GM12878 (cell line): ENCODE measurements around the gene RNU6-1. TPM values are rescaled to one million over a fixed set of nuclear protein-coding genes. Genes with fewer than 3 reads are reported as not detected.

Experiments used
- ATAC-seq: fragments of 200-7000 bp; cut with Tn5 transposase; 3 replicates; pipeline ENCODE4 v1.9.1; 2020; ENCODE audit warnings: mild to moderate bottlenecking, moderate library complexity
- BruUV-seq: library from RNA; stranded (reverse); fragments of 400-500 nt; replicated peaks from 2 replicates; lab custom pipeline; 2021; lab: Mats Ljungman, UMichigan
- CTCF ChIA-PET: fragments of 300-600 bp; sonication (Branson Sonifier 250); formaldehyde crosslinking; extraction: SDS; loops from one replicate; lab custom pipeline; 2021; ENCODE audit warnings: inconsistent platforms; lab: Yijun Ruan, JAX
- POLR2A ChIA-PET: fragments of 350-600 bp; formaldehyde crosslinking; extraction: SDS; loops from one replicate; lab custom pipeline; 2021; ENCODE audit warnings: inconsistent platforms; lab: Charles Lee
- RAD21 ChIA-PET: fragments of 300-600 bp; sonication (Branson Sonifier 250); formaldehyde crosslinking; loops from one replicate; lab custom pipeline; 2023; ENCODE audit warnings: antibody characterized with exemption; ENCODE audit not compliant: unreplicated experiment; lab: Charles Lee
- SMC1A ChIA-PET: fragments of 300-600 bp; sonication (Branson Sonifier 250); formaldehyde crosslinking; loops from one replicate; lab custom pipeline; 2023; ENCODE audit not compliant: unreplicated experiment, uncharacterized antibody; lab: Charles Lee
- DNase-seq: peaks from one replicate; pipeline ENCODE4 v3.0.0-alpha.2; 2011; ENCODE audit warnings: low read depth, low spot score
- FAIRE-seq: peaks from 3 replicates; lab custom pipeline; 2011; peaks lifted over from hg19 to GRCh38; lab: Jason Lieb, UNC
- H2AFZ ChIP-seq: 2 replicates; pipeline ENCODE4 v1.6.0; 2011; ENCODE audit warnings: low read depth, low read length, control low read depth; ENCODE audit not compliant: control insufficient read depth
- H3K27ac ChIP-seq: 2 replicates; pipeline ENCODE4 v1.5.1; 2011; ENCODE audit warnings: control low read depth; ENCODE audit not compliant: control insufficient read depth, insufficient read depth
- H3K27me3 ChIP-seq, 2 experiments: replicated peaks in 1 of 2; 2 replicates each; pipeline versions ENCODE4 v1.6.0 to v1.6.1; 2011; ENCODE audit warnings: low read length in 1 of 2; ENCODE audit not compliant: control insufficient read depth in 2 of 2, insufficient read depth in 2 of 2
- H3K36me3 ChIP-seq, 2 experiments: 2 replicates each; pipeline ENCODE4 v1.5.1; 2011; ENCODE audit warnings: low read length in 1 of 2; ENCODE audit not compliant: control insufficient read depth in 2 of 2, insufficient read depth in 2 of 2
- H3K4me1 ChIP-seq: 2 replicates; pipeline ENCODE4 v1.6.1; 2011; ENCODE audit warnings: mild to moderate bottlenecking, low read length, moderate library complexity, mixed read lengths; ENCODE audit not compliant: control insufficient read depth, insufficient read depth
- H3K4me2 ChIP-seq: 2 replicates; pipeline ENCODE4 v1.6.0; 2011; ENCODE audit warnings: control low read depth; ENCODE audit not compliant: control insufficient read depth, insufficient read depth
- H3K4me3 ChIP-seq: fragments of 200-600 bp; sonication (generic); 2 replicates; pipeline ENCODE4 v1.5.1; 2016
- H3K79me2 ChIP-seq: 2 replicates; pipeline ENCODE4 v1.6.0; 2011; ENCODE audit warnings: low read length; ENCODE audit not compliant: control insufficient read depth, insufficient read depth
- H3K9ac ChIP-seq: 2 replicates; pipeline ENCODE4 v1.8.0; 2011; ENCODE audit warnings: low read length, control low read depth, mixed read lengths; ENCODE audit not compliant: control insufficient read depth, insufficient read depth
- H3K9me3 ChIP-seq: replicated peaks from 3 replicates; pipeline ENCODE4 v1.5.1; 2011; ENCODE audit warnings: mild to moderate bottlenecking, low read length; ENCODE audit not compliant: control insufficient read depth, insufficient read depth
- H4K20me1 ChIP-seq: 2 replicates; pipeline ENCODE4 v1.6.0; 2011; ENCODE audit not compliant: control insufficient read depth, insufficient read depth
- BMI1 ChIP-seq: fragments of 450-650 bp; IDR thresholded peaks from 2 replicates; pipeline ENCODE4 v1.6.1; 2016; ENCODE audit warnings: mild to moderate bottlenecking, moderate library complexity, borderline replicate concordance
- ETV6 ChIP-seq, 2 experiments: fragments of 450-650 bp in 1 of 2; IDR thresholded peaks in 1 of 2; conservative IDR thresholded peaks in 1 of 2; 2 replicates each; pipeline ENCODE4 v1.6.1; 2014; ENCODE audit warnings: antibody characterized with exemption in 1 of 2, borderline replicate concordance in 1 of 2, low read depth in 1 of 2, mild to moderate bottlenecking in 1 of 2, moderate library complexity in 1 of 2
- SUZ12 ChIP-seq: fragments of 200-600 bp; sonication (generic); IDR thresholded peaks from one replicate; pipeline ENCODE4 v1.6.1; 2018; ENCODE audit warnings: antibody characterized with exemption, mild to moderate bottlenecking; ENCODE audit not compliant: unreplicated experiment
- WRNIP1 ChIP-seq: IDR thresholded peaks from 2 replicates; pipeline ENCODE4 v1.6.1; 2011; ENCODE audit warnings: low read depth, low read length, improper control_type of control experiment, borderline replicate concordance
- WGBS: methylation state at CpG from one replicate; pipeline ENCODE4 v1.1.6; 2016; ENCODE audit warnings: low lambda C conversion rate; ENCODE audit not compliant: insufficient replicate concordance, insufficient coverage; ENCODE audit errors: missing lambda C conversion rate; 5-methylcytosine and 5-hydroxymethylcytosine counted together
- in situ Hi-C: fragments of 300-500 bp; cut with MboI; formaldehyde crosslinking; loops from 9 replicates; pipeline ENCODE4 v1.14.3; 2018; ENCODE audit warnings: mixed read lengths
- intact Hi-C: fragments of 100-400 bp; cut with micrococcal nuclease; formaldehyde crosslinking; loops from one replicate; pipeline ENCODE4 v1.14.2; 2022; ENCODE audit not compliant: unreplicated experiment
- polyA plus RNA-seq, 11 experiments: library from polyadenylated mRNA; depleted of rRNA in 4 of 11; unstranded in 6 of 11; stranded (reverse) in 5 of 11; fragments of >200 nt; fragmentation: Nextera tagmentation in 4 of 11; fragmentation: Illumina TruSeq in 1 of 11; extraction: Ambion mirVana in 4 of 11; extraction: Trizol in 1 of 11; gene quantifications; 1 replicate in 1 of 11; 2 replicates in 10 of 11; pipeline versions ENCODE4 v1.2.1 to v1.2.3, GENCODE V29; 2011 to 2016; ENCODE audit warnings: inconsistent platforms in 2 of 11, missing spikeins in 2 of 11, low read depth in 1 of 11
- total RNA-seq, 4 experiments: library from RNA; depleted of rRNA in 3 of 4; stranded (reverse); fragments of >200 nt in 3 of 4; fragmentation: Illumina TruSeq in 1 of 4; extraction: Trizol in 1 of 4; gene quantifications; 2 replicates each; pipeline versions ENCODE4 v1.2.1 to v1.2.3, GENCODE V29; 2013 to 2021

Gene RNU6-1
- total and polyA plus RNA-seq, 10 of the 15 experiments (the other 5 are each of a cell fraction or from before 2014, with no cell fraction given) = not detected

DNA sequence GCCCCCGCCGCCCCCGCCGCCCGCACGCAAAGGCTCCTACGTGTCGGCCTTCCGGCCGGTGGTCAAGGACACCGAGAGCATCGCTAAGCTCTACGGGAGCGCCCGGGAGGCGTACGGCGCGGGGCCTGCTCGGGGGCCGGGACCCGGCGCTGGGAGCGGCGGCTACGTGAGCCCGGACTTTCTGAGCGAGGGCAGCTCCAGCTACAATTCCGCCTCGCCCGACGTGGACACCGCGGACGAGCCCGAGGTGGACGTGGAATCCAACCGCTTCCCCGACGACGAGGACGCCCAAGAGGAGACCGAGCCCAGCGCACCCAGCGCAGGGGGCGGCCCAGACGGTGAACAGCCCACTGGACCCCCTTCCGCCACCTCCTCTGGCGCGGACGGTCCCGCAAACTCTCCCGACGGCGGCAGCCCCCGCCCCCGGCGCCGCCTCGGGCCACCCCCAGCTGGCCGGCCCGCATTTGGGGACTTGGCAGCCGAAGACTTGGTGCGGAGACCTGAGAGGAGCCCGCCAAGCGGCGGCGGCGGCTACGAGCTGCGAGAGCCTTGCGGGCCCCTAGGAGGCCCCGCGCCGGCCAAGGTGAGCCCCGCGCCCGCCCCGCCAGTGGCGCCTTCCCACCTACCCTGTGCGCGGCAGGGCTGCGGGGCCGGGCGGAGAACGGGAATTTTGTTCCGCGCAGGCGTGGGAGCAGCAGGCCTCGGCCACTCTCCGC, 12.1 kb downstream of the RNU6-1 start:
- ChIA-PET POLR2A (no interaction called here), CTCF (interaction anchor here (0.6 kb wide), 1 partner anchor 333 kb away, joined by 3 read pairs; no protein-coding TSS in a partner anchor), RAD21 (no interaction called here), SMC1A (no interaction called here)
- Histone ChIP-seq H3K4me3 (no peak overlapping the region), H4K20me1 (no peaks in the 10 kb centered on the region), H3K4me1 (no peaks in the 10 kb centered on the region), H3K27me3 (peaks cover 24 to 35% of the 10 kb centered on the region in 2 experiments), H3K9me3 (peaks cover 7% of the 10 kb centered on the region; the same call in 1 of the 3 replicates), H3K36me3 (no peaks in the 10 kb centered on the region), H3K79me2 (no peaks in the 10 kb centered on the region), H3K27ac (no peak overlapping the region), H3K9ac (no peak overlapping the region), H3K4me2 (no peak overlapping the region), H2AFZ (no peak overlapping the region)
- no peak for DNase-seq
- WGBS = 63% methylated on average over 50 of the region's 91 CpGs
- intact Hi-C loops (no loop called here), in situ Hi-C loops (no loop called here)
- no TSS peak for BruUV-seq
- no peak for ATAC-seq
- TF ChIP-seq WRNIP1 = no peak
- peak; percentile 78 for TF ChIP-seq SUZ12
- no peak for TF ChIP-seq BMI1
- TF ChIP-seq ETV6 (conservative IDR thresholded peaks at IDR 0.05 in 1 of 2, IDR thresholded peaks at IDR 0.05 in 1 of 2; ENCODE audit: borderline replicate concordance in 1 of 2, low read depth in 1 of 2) = no peak
- FAIRE-seq = no peak
